ENCODE data around the gene TRMT112. TPM values are rescaled to one million over a fixed set of nuclear protein-coding genes. Genes with fewer than 3 reads are reported as not detected.

Gene TRMT112
- total and polyA plus RNA-seq, 2 of the 4 experiments (the other 2 are of a cell fraction), result 173 to 202 TPM

DNA sequence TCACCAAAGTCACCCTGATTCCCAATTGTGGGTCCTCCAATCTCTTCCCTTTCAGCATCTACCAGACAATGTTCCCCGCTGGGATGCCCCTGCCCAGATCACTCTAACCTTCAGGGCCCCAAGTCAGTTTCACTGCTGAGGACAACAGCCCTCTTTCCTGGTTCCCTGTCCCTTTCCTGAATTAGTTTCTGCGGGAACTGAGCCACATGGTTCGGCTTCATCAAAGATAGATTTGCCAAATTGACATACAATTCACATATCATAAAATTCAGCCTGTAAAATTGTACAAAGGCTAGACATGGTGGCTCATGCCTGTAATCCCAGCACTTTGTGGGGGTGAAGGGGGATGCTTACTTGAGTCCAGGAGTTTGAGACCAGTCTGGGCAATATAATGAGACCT lies 10.6 kb upstream of the TRMT112 start:
- DNase-seq (no peak), ATAC-seq (ENCODE audit: low read depth) (no peak)
- intact Hi-C loops (cut with micrococcal nuclease), result no loop called here
- no peak overlapping the region for H2BK20ac ChIP-seq (ENCODE audit: low read depth, low read length)
- 0 out of 2 replicates have a peak, but pooled peaks cover 2% of the 10 kb centered on the region for H3K9me3 ChIP-seq (ENCODE audit: control insufficient read depth, insufficient read depth, low read length)
- H3K18ac ChIP-seq (ENCODE audit: low read depth, low read length), result no peak overlapping the region
- no peak overlapping the region for H3K4me3 ChIP-seq (ENCODE audit: insufficient read depth, low read depth, low read length)
- dilution Hi-C loops (cut with HindIII; ENCODE audit: low sequenced_read_pairs, unreplicated experiment), result no loop called here
- no peak overlapping the region for H3K4ac ChIP-seq (ENCODE audit: low read depth, low read length)
- no peak overlapping the region for H3K14ac ChIP-seq (replicated peaks; ENCODE audit: low read depth, low read length)
- H4K91ac ChIP-seq (ENCODE audit: insufficient read depth, low read depth, low read length), result no peak overlapping the region
- H3K56ac ChIP-seq (ENCODE audit: extremely low read depth, insufficient read depth, low read length), result no peak overlapping the region
- peaks cover 3% of the 10 kb centered on the region; the same call in 1 of the 2 replicates for H3K36me3 ChIP-seq (ENCODE audit: control insufficient read depth, insufficient read depth, low read length)
- H3K9ac ChIP-seq (ENCODE audit: low read depth, low read length), result no peak overlapping the region
- no peak overlapping the region for H3K4me2 ChIP-seq (ENCODE audit: low read depth, low read length)
- peaks cover 6% of the 10 kb centered on the region for H3K9me1 ChIP-seq (ENCODE audit: insufficient read depth, low read length)
- H2BK120ac ChIP-seq (ENCODE audit: low read depth, low read length), result no peak overlapping the region
- POLR2A ChIA-PET (ENCODE audit: unreplicated experiment), result no interaction called here
- H4K8ac ChIP-seq (ENCODE audit: low read depth in 2 of 2, low read length in 2 of 2), result no peak overlapping the region
- no peak overlapping the region for H3K23ac ChIP-seq (ENCODE audit: low read depth, low read length)
- H2BK5ac ChIP-seq (ENCODE audit: low read depth, low read length, poor library complexity, severe bottlenecking), result no peak overlapping the region
- in situ Hi-C loops (cut with MboI; ENCODE audit: low sequenced_read_pairs), result no loop called here
- H2AK5ac ChIP-seq (ENCODE audit: low read depth, low read length), result no peak overlapping the region
- H2AFZ ChIP-seq (replicated peaks; ENCODE audit: low read length, poor library complexity), result no peak overlapping the region
- H3K27me3 ChIP-seq (ENCODE audit: control insufficient read depth, insufficient read depth, low read length), result no peaks in the 10 kb centered on the region; the same call in 1 of the 2 replicates
- no peak overlapping the region for H2BK15ac ChIP-seq (ENCODE audit: low read depth, low read length)
- TF ChIP-seq, protein P1, sequence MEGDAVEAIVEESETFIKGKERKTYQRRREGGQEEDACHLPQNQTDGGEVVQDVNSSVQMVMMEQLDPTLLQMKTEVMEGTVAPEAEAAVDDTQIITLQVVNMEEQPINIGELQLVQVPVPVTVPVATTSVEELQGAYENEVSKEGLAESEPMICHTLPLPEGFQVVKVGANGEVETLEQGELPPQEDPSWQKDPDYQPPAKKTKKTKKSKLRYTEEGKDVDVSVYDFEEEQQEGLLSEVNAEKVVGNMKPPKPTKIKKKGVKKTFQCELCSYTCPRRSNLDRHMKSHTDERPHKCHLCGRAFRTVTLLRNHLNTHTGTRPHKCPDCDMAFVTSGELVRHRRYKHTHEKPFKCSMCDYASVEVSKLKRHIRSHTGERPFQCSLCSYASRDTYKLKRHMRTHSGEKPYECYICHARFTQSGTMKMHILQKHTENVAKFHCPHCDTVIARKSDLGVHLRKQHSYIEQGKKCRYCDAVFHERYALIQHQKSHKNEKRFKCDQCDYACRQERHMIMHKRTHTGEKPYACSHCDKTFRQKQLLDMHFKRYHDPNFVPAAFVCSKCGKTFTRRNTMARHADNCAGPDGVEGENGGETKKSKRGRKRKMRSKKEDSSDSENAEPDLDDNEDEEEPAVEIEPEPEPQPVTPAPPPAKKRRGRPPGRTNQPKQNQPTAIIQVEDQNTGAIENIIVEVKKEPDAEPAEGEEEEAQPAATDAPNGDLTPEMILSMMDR (conservative IDR thresholded peaks at IDR 0.05; ENCODE audit: low read depth, low read length), result no peak
- no peak for TF ChIP-seq NFE2L2 (IDR thresholded peaks at IDR 0.05; ENCODE audit: low read depth, low read length)
- TF ChIP-seq, protein P2, sequence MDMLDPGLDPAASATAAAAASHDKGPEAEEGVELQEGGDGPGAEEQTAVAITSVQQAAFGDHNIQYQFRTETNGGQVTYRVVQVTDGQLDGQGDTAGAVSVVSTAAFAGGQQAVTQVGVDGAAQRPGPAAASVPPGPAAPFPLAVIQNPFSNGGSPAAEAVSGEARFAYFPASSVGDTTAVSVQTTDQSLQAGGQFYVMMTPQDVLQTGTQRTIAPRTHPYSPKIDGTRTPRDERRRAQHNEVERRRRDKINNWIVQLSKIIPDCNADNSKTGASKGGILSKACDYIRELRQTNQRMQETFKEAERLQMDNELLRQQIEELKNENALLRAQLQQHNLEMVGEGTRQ (IDR thresholded peaks at IDR 0.05; ENCODE audit: low read depth, low read length), result no peak
- TF ChIP-seq POLR2A (IDR thresholded peaks at IDR 0.05; ENCODE audit: low read depth, low read length), result no peak
- TF ChIP-seq RAD21 (IDR thresholded peaks at IDR 0.05; ENCODE audit: low read length), result no peak
- TF ChIP-seq RFX5 (IDR thresholded peaks at IDR 0.05; ENCODE audit: low read depth, low read length), result no peak
- TF ChIP-seq, protein P3, sequence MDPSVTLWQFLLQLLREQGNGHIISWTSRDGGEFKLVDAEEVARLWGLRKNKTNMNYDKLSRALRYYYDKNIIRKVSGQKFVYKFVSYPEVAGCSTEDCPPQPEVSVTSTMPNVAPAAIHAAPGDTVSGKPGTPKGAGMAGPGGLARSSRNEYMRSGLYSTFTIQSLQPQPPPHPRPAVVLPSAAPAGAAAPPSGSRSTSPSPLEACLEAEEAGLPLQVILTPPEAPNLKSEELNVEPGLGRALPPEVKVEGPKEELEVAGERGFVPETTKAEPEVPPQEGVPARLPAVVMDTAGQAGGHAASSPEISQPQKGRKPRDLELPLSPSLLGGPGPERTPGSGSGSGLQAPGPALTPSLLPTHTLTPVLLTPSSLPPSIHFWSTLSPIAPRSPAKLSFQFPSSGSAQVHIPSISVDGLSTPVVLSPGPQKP (IDR thresholded peaks at IDR 0.05; ENCODE audit: borderline replicate concordance, low read depth, low read length), result no peak
- BruUV-seq (replicated peaks), result no TSS peak
- no peak overlapping the region for H2AK9ac ChIP-seq (replicated peaks; ENCODE audit: low read depth, low read length, poor library complexity)
- CTCF ChIA-PET, result no interaction called here
- H4K20me1 ChIP-seq (ENCODE audit: insufficient read depth, low read length), result no peaks in the 10 kb centered on the region
- no peak overlapping the region for H4K5ac ChIP-seq (ENCODE audit: low read depth, low read length)
- WGBS, 2 experiments (ENCODE audit: extremely low coverage in 2 of 2, insufficient read length in 1 of 2), result 80% methylated on average over 1 of the region's 3 CpGs; no CpG with 5 or more reads in 1 of the 2 experiments
- H3K79me1 ChIP-seq (ENCODE audit: low read depth in 1 of 2, low read length in 2 of 2), result no peaks in the 10 kb centered on the region
- H3K27ac ChIP-seq (ENCODE audit: insufficient read depth, low read length), result no peak overlapping the region
- H3K4me1 ChIP-seq (ENCODE audit: control insufficient read depth, insufficient read depth, low read length), result peaks cover 11% of the 10 kb centered on the region

Data from IMR-90 (cell line).